Stimulated activated naive CD4-positive, alpha-beta T cell treated with Interleukin-2 at 50 U/mL for 16 hours (primary cell): Measurements from ENCODE around the gene MEMO1.

Source experiments
- DNase-seq: peaks from one replicate; lab custom pipeline; 2025; lab: John Stamatoyannopoulos, UW

Gene MEMO1

GRCh38 chr2:31823558-31823957, 187.2 kb downstream of the MEMO1 start:
- DNase-seq, result no peak

DNA sequence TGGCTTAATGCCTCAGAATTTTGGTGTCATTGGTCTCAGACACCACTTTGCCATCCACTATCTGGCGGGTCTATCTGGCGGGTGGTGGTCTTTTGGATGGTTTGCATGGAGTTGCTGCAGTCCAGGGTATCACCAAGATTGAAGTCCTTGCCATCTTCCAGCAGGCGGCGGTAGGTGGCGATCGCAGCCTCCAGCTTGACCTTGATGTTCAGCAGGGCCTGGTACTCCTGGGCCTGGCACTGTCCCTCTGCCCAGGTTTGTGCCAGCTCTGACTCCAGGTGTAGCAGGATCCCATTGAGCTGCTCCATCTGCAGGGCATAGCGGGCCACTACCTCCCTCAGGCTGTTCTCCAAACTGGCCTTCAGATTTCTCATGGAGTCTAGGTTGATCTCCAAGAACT, 188.2 kb downstream of the MEMO1 start:
- no peak for DNase-seq
